Osteoblast (primary cell): ENCODE data around the gene KPNA6. TPM values are rescaled to one million over a fixed set of nuclear protein-coding genes. Genes with fewer than 3 reads are reported as not detected.

Experiments used
- DNase-seq: peaks from one replicate; pipeline ENCODE4 v3.0.0; 2011; ENCODE audit warnings: low spot score, mixed read lengths; ENCODE audit not compliant: insufficient read length; ENCODE audit errors: missing footprints
- H2AFZ ChIP-seq: 2 replicates; pipeline ENCODE4 v1.6.0; 2011; ENCODE audit warnings: mild to moderate bottlenecking, low read length
- H3K27ac ChIP-seq: 2 replicates; pipeline ENCODE4 v1.5.1; 2011; ENCODE audit warnings: mild to moderate bottlenecking, low read depth, low read length, moderate library complexity
- H3K27me3 ChIP-seq: 2 replicates; pipeline ENCODE4 v1.6.0; 2012; ENCODE audit warnings: mild to moderate bottlenecking, control low read depth, inconsistent platforms, low read length, moderate library complexity; ENCODE audit not compliant: insufficient read depth
- H3K36me3 ChIP-seq: 2 replicates; pipeline ENCODE4 v1.5.1; 2011; ENCODE audit warnings: mild to moderate bottlenecking, low read length, control low read depth, moderate library complexity; ENCODE audit not compliant: insufficient read depth
- H3K4me1 ChIP-seq: 2 replicates; pipeline ENCODE4 v1.5.1; 2011; ENCODE audit warnings: mild to moderate bottlenecking, low read length, control low read depth, moderate library complexity; ENCODE audit not compliant: insufficient read depth
- H3K4me2 ChIP-seq: 2 replicates; pipeline ENCODE4 v1.6.0; 2011; ENCODE audit warnings: mild to moderate bottlenecking, low read length; ENCODE audit not compliant: insufficient read depth
- H3K4me3 ChIP-seq: fragments of 200-600 bp; sonication (generic); 3 replicates; pipeline ENCODE4 v1.5.1; 2012; ENCODE audit warnings: mild to moderate bottlenecking, low read length, inconsistent platforms; ENCODE audit not compliant: insufficient read depth
- H3K79me2 ChIP-seq: 2 replicates; pipeline ENCODE4 v1.6.0; 2012; ENCODE audit warnings: mild to moderate bottlenecking, low read length, control low read depth, inconsistent platforms; ENCODE audit not compliant: insufficient read depth
- H3K9me3 ChIP-seq: 2 replicates; pipeline ENCODE4 v1.5.1; 2011; ENCODE audit warnings: low read depth, low read length, control low read depth
- H4K20me1 ChIP-seq: 2 replicates; pipeline ENCODE4 v1.6.0; 2012; ENCODE audit warnings: mild to moderate bottlenecking, low read length, control low read depth; ENCODE audit not compliant: insufficient read depth
- total RNA-seq: library from RNA; depleted of rRNA; stranded (reverse); fragments of >200 nt; gene quantifications from 2 replicates; pipeline ENCODE4 v1.2.3, GENCODE V29; 2012
- TF ChIP-seq, protein P1 (sequence below): IDR thresholded peaks from 2 replicates; pipeline ENCODE4 v1.5.1; 2011; ENCODE audit warnings: mild to moderate bottlenecking, low read depth, low read length, moderate library complexity; ENCODE audit errors: extremely low read depth

The KPNA6 gene
- total RNA-seq, 1 donor: 65.5 TPM

DNA sequence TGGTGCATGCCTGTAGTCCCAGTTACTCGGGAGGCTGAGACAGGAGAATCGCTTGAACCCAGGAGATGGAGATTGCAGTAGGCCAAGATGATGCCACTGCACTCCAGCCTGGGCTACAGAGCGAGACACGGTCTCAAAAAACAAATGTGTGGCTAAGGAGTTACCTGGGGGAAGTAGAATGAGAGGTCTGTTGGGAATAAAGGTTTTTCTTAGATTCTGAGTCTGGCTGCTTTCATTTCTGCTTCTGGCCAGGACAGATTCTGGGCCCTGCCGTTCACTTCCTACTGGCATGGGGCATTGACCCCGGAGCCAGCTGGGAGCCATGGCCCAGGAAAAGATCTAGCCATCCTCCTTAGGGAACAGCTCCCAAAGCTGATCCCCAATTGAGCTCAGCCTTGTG lies 100.6 kb downstream of the KPNA6 start:
- H3K9me3 ChIP-seq: no peaks in the 10 kb centered on the region

GRCh38 chr1:32208891-32209328 lies 101.1 kb downstream of the KPNA6 start, which contains the start of gene DCDC2B:
TSS of gene DCDC2B (plus strand) at chr1:32209089. CDS start at chr1:32209094, 5 bp downstream.
- Histone ChIP-seq H4K20me1 (no peaks in the 10 kb centered on the region), H3K9me3 (no peaks in the 10 kb centered on the region), H3K27me3 (no peaks in the 10 kb centered on the region), H3K4me1 (peaks cover 12% of the 10 kb centered on the region), H3K4me3 (no peak within 1 kb of the TSS), H3K36me3 (peaks cover under 1% of the 10 kb centered on the region), H3K79me2 (peaks cover 8% of the 10 kb centered on the region), H2AFZ (no peak within 1 kb of the TSS), H3K4me2 (no peak within 1 kb of the TSS), H3K27ac (no peak within 1 kb of the TSS)
- TF ChIP-seq, protein P1, sequence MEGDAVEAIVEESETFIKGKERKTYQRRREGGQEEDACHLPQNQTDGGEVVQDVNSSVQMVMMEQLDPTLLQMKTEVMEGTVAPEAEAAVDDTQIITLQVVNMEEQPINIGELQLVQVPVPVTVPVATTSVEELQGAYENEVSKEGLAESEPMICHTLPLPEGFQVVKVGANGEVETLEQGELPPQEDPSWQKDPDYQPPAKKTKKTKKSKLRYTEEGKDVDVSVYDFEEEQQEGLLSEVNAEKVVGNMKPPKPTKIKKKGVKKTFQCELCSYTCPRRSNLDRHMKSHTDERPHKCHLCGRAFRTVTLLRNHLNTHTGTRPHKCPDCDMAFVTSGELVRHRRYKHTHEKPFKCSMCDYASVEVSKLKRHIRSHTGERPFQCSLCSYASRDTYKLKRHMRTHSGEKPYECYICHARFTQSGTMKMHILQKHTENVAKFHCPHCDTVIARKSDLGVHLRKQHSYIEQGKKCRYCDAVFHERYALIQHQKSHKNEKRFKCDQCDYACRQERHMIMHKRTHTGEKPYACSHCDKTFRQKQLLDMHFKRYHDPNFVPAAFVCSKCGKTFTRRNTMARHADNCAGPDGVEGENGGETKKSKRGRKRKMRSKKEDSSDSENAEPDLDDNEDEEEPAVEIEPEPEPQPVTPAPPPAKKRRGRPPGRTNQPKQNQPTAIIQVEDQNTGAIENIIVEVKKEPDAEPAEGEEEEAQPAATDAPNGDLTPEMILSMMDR: no peak
- DNase-seq: peak; percentile 50

More for the DNA sequence above, 100.6 kb downstream of the KPNA6 start:
- TF ChIP-seq, protein P1: no peak
- Histone ChIP-seq H4K20me1 (no peaks in the 10 kb centered on the region), H3K4me2 (no peak overlapping the region), H3K79me2 (peaks cover 8% of the 10 kb centered on the region), H3K27ac (no peak overlapping the region), H2AFZ (no peak overlapping the region), H3K4me1 (peaks cover 12% of the 10 kb centered on the region), H3K36me3 (peaks cover 3% of the 10 kb centered on the region), H3K27me3 (no peaks in the 10 kb centered on the region), H3K4me3 (no peak overlapping the region)
- no peak for DNase-seq

DNA sequence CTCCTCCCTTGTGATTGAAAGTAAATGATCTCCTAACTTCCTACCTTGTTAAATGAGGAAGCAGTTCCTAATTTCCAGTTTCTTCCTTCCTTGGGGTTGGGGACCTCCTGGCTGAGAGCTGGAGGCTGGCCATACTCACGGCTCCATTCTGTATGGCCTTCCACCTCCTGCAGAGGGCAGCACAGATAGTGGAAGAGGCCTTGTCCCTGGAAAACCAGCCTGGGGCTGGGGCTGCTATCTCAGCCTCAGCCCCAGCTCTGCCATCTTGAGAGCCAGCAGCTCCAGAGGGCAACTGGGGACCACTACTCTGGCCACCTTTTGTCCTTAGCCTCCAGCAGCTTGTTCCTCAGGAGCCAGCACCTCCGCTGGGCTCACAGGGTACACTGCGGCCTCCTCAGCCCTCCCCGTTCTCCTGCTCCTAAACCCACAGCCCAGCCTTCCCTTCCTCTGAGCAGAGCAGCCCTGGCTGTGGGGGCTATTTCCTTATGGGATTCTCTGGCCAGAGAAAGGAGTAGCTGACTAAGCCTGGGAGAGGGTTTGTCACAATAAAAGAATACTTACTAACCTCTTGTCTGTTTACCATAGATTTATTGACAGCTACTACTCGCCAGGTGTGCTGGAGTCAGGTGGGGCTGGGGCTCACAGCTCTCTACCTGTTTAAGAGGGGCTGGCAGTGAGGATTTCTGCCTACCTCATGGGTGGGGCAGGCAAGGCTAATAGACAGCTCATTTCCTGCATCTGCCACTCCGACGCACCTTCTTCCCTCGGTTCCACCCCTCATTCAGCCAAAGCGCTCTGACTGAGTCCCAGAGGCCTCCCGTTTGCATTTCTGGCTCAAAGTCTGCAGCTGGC lies 108.0 kb downstream of the KPNA6 start:
- H3K4me1 ChIP-seq: peaks cover 6% of the 10 kb centered on the region
- H3K4me2 ChIP-seq: no peak overlapping the region
- DNase-seq: peak; percentile 92
- no peaks in the 10 kb centered on the region for H3K27me3 ChIP-seq
- peaks cover 2% of the 10 kb centered on the region for H4K20me1 ChIP-seq
- H3K9me3 ChIP-seq: no peaks in the 10 kb centered on the region
- TF ChIP-seq, protein P1: peak; percentile 87
- no peak overlapping the region for H2AFZ ChIP-seq
- peaks cover 45% of the 10 kb centered on the region for H3K36me3 ChIP-seq
- H3K27ac ChIP-seq: no peak overlapping the region
- H3K4me3 ChIP-seq: no peak overlapping the region
- peaks cover 13% of the 10 kb centered on the region for H3K79me2 ChIP-seq

GRCh38 chr1:32216566-32216965 lies 108.7 kb downstream of the KPNA6 start:
- peaks cover 2% of the 10 kb centered on the region for H4K20me1 ChIP-seq
- H3K4me2 ChIP-seq: no peak overlapping the region
- H3K79me2 ChIP-seq: peaks cover 20% of the 10 kb centered on the region
- TF ChIP-seq, protein P1: no peak
- H3K4me3 ChIP-seq: no peak overlapping the region
- no peaks in the 10 kb centered on the region for H3K27me3 ChIP-seq
- H3K36me3 ChIP-seq: peaks cover 45% of the 10 kb centered on the region
- H2AFZ ChIP-seq: no peak overlapping the region
- no peaks in the 10 kb centered on the region for H3K9me3 ChIP-seq
- no peak for DNase-seq
- no peak overlapping the region for H3K27ac ChIP-seq
- peaks cover 13% of the 10 kb centered on the region for H3K4me1 ChIP-seq
